ENCODE results near the gene GIPR.

GIPR gene

DNA sequence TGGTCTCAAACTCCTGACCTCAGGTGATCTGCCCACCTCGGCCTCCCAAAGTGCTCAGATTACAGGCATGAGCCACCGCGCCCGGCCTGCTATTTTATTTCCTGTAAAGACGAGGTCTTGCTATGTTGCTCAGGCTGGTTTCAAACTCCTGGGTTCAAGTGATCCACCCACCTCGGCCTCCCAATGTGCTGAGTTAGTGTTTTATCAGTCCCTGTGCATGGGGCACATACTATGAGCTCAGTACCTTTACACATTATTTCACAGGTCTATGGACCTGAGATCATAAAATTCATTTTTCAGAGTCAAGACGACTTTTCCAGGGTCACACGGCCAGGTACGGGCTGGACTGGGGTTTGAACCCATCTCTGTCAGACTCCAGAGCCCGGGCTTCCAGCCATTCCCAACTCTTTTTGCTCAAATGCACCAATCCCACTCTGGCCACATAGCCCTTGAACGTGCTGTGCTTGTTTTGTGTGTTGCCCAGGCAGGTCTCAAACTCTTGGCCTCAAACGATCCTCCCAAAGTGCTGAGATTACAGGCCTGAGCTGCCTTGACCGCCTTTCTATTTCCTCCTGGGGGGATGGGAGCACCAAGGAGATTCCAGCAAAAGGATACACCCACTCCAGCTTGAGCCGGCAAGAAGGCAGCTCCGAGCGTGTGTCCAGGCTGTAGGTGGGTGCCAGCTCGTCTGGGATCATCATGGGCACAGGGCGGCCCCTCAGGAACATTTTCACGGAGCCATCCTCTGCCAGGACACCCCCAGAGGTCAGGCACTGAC lies 29.9 kb upstream of the GIPR start:
- ATAC-seq (ENCODE audit: low read depth) (peak; percentile 13), DNase-seq (ENCODE audit: low spot score) (no peak)
- peaks cover 13% of the 10 kb centered on the region for H3K4me1 ChIP-seq (ENCODE audit: insufficient read depth, poor library complexity, severe bottlenecking)
- peak overlapping the region; percentile 47 for H3K4me3 ChIP-seq (ENCODE audit: severe bottlenecking)
- H3K36me3 ChIP-seq (ENCODE audit: low read depth), result peaks cover 17% of the 10 kb centered on the region
- TF ChIP-seq, protein P1, sequence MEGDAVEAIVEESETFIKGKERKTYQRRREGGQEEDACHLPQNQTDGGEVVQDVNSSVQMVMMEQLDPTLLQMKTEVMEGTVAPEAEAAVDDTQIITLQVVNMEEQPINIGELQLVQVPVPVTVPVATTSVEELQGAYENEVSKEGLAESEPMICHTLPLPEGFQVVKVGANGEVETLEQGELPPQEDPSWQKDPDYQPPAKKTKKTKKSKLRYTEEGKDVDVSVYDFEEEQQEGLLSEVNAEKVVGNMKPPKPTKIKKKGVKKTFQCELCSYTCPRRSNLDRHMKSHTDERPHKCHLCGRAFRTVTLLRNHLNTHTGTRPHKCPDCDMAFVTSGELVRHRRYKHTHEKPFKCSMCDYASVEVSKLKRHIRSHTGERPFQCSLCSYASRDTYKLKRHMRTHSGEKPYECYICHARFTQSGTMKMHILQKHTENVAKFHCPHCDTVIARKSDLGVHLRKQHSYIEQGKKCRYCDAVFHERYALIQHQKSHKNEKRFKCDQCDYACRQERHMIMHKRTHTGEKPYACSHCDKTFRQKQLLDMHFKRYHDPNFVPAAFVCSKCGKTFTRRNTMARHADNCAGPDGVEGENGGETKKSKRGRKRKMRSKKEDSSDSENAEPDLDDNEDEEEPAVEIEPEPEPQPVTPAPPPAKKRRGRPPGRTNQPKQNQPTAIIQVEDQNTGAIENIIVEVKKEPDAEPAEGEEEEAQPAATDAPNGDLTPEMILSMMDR (IDR thresholded peaks at IDR 0.05; ENCODE audit: poor library complexity, severe bottlenecking), result no peak
- H3K9me3 ChIP-seq (ENCODE audit: severe bottlenecking), result no peaks in the 10 kb centered on the region
- H3K27me3 ChIP-seq (ENCODE audit: insufficient read depth, poor library complexity, severe bottlenecking), result no peaks in the 10 kb centered on the region
- H3K27ac ChIP-seq (ENCODE audit: poor library complexity, severe bottlenecking), result peak overlapping the region; percentile 90

- peaks cover 17% of the 10 kb centered on the region for H3K36me3 ChIP-seq (ENCODE audit: low read depth)
- H3K9me3 ChIP-seq (ENCODE audit: severe bottlenecking), result no peaks in the 10 kb centered on the region
- DNase-seq (ENCODE audit: low spot score) (no peak), ATAC-seq (ENCODE audit: low read depth) (no peak; the same call in 2 of the 3 replicates)
- H3K27ac ChIP-seq (ENCODE audit: poor library complexity, severe bottlenecking), result peak within 1 kb of the TSS; percentile 90
- TF ChIP-seq, protein P1 (IDR thresholded peaks at IDR 0.05; ENCODE audit: poor library complexity, severe bottlenecking), result peak; percentile 43
- H3K27me3 ChIP-seq (ENCODE audit: insufficient read depth, poor library complexity, severe bottlenecking), result no peaks in the 10 kb centered on the region
- H3K4me1 ChIP-seq (ENCODE audit: insufficient read depth, poor library complexity, severe bottlenecking), result peaks cover 13% of the 10 kb centered on the region
- H3K4me3 ChIP-seq (ENCODE audit: severe bottlenecking), result peak within 1 kb of the TSS; percentile 47
These were observed 28.9 kb upstream of the GIPR start, which contains the start of gene EML2 for GRCh38 chr19:45638930-45639729. Gene EML2 (minus strand): TSS chr19:45639397. CDS start chr19:45639376, 21 bp downstream.

- DNase-seq (ENCODE audit: low spot score) (no peak), ATAC-seq (ENCODE audit: low read depth) (peak; percentile 4; the same call in 1 of the 3 replicates)
- TF ChIP-seq, protein P1 (IDR thresholded peaks at IDR 0.05; ENCODE audit: poor library complexity, severe bottlenecking), result no peak
- Histone ChIP-seq H3K4me1 (ENCODE audit: insufficient read depth, poor library complexity, severe bottlenecking) (peaks cover 13% of the 10 kb centered on the region), H3K4me3 (ENCODE audit: severe bottlenecking) (peak overlapping the region; percentile 21), H3K9me3 (ENCODE audit: severe bottlenecking) (no peaks in the 10 kb centered on the region), H3K27ac (ENCODE audit: poor library complexity, severe bottlenecking) (peak overlapping the region; percentile 90), H3K27me3 (ENCODE audit: insufficient read depth, poor library complexity, severe bottlenecking) (no peaks in the 10 kb centered on the region), H3K36me3 (ENCODE audit: low read depth) (peaks cover 14% of the 10 kb centered on the region)
These were observed 27.2 kb upstream of the GIPR start for GRCh38 chr19:45640849-45641273.

DNA sequence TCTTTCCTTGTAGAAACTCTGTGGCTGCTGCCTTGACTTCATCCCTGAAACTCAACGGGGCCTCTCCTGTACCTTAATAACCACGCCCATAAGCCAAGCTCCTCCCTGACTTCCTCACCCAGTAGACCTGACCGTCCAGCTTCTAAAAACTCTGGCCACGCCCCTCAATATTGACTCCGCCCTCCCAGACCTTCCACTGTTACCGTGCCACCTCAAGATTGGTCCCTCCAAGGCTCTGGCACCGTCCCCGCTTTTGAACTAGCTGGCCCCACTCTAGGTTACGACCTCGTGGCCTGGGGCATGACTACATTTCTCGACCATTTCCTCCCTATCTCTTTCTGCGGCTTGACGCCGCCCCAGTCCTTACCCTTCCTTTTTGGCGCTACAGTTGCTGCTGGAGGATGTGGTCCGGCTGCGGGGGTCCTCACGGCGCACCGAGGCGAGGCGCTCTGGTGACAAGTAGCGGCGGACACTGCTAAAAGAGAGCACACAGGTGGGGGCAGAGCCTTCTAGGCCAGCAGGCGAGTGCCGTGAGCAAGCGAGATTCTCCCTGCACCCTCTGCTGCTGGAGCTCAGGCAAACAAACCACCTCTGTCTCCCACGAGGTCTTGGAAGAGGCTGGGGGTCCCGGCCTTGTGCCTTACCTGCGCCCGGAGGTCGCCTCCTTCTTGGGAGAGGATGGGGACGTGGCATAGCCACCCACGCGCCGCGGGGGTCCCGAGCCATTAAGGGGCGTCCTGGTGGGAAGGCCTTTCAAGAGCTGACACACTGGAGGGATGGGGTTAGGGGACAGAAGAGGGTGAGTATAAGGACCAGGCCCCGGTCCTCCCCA lies 26.5 kb upstream of the GIPR start:
- Histone ChIP-seq H3K27ac (ENCODE audit: poor library complexity, severe bottlenecking) (peak overlapping the region; percentile 90), H3K4me3 (ENCODE audit: severe bottlenecking) (peak overlapping the region; percentile 21), H3K4me1 (ENCODE audit: insufficient read depth, poor library complexity, severe bottlenecking) (peaks cover 19% of the 10 kb centered on the region), H3K36me3 (ENCODE audit: low read depth) (peaks cover 8% of the 10 kb centered on the region), H3K9me3 (ENCODE audit: severe bottlenecking) (no peaks in the 10 kb centered on the region), H3K27me3 (ENCODE audit: insufficient read depth, poor library complexity, severe bottlenecking) (no peaks in the 10 kb centered on the region)
- TF ChIP-seq, protein P1 (IDR thresholded peaks at IDR 0.05; ENCODE audit: poor library complexity, severe bottlenecking), result no peak
- peak; percentile 97 for DNase-seq (ENCODE audit: low spot score)
- ATAC-seq (ENCODE audit: low read depth), result peak; percentile 71
